NCI-H1694 treated with DMSO at 0.1 percent for 48 hours (cell line): Measurements from ENCODE around the gene TLR6.

Experiments used
- DNase-seq: peaks from one replicate; lab custom pipeline; 2025; lab: John Stamatoyannopoulos, UW

TLR6 gene

DNA sequence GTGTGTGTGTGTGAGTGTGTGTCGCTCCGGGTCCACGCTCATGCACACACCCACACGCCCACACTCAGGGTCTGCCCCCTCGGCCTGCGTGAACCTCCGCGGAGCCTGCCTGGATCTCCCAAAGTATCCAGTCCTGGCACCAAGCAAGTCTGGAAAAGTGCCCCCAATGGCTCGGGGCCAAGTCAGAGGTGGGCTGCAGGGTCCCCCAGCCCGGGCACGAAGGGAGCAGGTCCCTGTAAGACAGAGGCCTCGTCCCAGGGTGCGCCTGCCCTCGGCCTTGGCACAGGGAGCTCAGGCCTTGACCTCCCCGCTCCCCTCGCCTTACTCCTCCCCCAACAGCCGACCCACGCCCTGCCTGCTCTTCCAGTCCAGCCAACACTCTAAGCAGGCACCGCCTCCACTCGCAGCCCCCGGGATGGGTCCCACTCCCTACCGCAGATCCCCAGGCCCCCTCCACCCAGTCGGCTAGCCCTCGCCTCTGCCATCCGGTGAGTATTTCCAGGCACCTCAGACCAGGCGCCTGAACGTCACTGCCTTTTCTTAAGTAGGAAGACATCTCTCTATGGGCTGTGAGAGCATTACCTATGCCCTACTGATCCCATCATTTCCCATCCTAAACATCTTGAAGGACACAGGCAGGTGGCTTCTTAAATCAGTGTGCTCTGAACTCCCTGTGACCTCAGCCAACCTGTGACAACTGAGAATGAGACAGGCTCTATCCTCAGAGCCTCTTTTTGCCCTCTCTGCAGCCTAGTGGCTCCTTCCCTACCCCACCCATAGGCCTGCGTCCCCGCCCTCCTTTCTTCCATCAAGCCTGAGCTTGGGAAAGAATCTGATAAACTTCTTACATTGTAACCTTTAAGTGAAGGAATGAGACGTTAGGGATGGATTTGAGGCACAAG is 11.7 kb upstream of the TLR6 start:
- no peak for DNase-seq

GRCh38 chr4:38867478-38868058 is 11.0 kb upstream of the TLR6 start, which contains the start of gene FAM114A1:
FAM114A1 (plus strand) TSS chr4:38867806; CDS start chr4:38878079, 10,273 bp downstream.
- no peak for DNase-seq

DNA sequence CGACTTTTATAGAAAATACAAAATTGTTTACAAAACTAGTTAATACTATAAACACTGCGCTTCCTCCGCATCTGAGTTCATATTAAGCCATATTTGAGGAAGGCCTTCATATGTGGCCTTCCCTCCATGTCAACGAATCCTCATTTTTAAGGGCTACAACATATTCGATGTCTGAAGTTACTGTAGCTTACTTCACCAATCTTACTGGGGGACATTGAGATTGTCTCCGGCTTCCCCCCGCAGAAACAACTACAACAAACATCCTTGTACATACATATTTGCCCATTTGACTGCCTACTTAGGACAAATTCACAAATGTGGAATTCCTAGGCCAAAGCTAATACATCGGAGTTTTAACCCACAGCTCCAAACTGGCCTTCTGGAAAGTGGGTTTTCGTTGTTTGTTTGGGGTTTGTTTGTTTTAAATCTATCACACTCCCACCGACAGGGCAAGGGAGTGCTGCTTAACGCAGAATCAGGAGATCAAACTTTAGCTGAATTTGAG is 10.4 kb upstream of the TLR6 start:
- DNase-seq: no peak

DNA sequence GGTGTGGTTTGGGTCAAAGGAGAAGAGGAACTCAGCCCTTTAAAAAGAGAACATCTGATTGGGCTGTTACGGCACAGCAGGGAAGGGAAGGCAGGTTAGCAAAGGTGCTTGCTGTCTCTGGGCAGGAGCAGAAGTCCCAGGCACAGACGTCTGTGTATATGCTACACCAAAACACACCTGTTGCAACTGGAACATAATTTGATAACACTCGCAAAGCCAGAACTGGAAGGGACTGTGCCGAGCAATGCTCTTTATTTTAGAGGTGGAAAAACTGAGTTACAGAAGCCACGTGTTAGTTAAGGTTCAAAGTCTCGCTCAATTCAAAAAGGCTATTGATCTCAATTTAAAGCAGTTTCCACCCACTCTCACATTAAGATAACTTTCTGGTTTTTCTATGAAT is 8.8 kb upstream of the TLR6 start:
- DNase-seq: no peak

- no peak for DNase-seq
Measured at GRCh38 chr4:38861791-38862190, 5.2 kb upstream of the TLR6 start.

DNA sequence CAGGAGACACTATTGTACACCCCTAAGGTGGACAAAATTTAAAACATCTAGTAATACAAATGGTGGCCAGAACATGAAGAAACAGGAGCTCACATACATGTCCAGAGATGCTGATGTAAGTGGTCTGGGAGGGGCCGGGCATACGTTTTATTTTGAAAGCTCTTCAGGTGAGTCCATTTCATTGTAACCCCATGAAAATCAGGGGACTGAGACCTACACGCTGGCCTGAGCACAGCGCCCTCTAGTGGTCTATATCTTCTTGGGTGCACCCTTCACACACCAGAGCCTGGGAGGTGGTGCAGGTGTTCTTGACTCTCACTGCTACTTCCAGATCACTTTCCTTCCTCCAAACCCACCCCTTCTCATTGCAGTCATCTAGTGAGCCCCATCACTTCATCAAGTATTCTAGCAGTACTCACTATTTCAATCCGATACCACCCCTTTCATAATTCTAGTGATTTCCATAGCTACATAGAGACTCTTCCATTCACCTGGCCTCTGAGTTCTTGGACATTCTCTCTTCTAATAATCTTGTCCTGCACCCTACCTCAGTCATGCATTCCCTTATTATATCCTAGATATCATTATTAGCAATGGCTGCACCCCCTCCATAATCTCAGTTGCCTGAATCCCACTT is 4.3 kb upstream of the TLR6 start:
- no peak for DNase-seq

GRCh38 chr4:38859501-38859900 is 2.9 kb upstream of the TLR6 start:
- no peak for DNase-seq

- DNase-seq: no peak
Measured at GRCh38 chr4:38858097-38858420, 1.4 kb upstream of the TLR6 start.

DNA sequence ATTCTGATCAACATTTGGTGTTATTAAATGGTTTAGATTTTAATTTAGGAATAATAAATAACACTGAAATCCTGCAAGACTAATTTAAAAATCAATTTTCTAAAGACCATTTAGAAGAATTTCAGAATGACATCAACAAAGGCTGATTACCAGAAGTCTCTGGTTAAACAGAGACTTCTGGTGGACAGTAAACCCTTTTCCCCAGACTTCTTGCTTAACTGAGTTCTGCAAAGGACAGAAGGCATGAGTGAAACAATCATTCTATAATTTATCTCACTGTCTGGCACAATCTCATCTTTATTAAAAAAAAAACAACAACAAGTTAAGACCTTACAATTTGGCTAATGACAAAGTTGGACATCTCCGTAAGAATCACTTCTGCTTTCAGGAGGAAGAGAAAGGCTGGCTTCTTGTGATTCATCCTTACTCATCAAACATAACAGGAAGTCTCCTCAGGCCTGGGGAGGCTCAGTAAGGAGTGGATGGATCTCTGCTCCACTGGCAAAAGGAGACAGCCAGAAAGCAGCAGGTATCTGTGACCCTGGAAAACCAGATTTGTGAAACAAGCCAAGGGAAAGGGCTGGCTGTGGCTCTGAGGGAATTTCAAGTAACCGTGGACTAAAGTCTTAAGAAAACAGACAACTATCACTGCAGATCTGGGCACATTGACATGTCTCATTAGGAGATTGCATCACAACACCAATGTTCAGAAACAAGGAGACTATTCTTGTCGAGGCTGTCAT is 908 bp upstream of the TLR6 start:
- DNase-seq: no peak

GRCh38 chr4:38856046-38856445 is 571 bp downstream of the TLR6 start:
- DNase-seq: no peak

- DNase-seq: no peak
Measured at GRCh38 chr4:38855466-38855865, 1.2 kb downstream of the TLR6 start.

- DNase-seq: no peak
Measured at GRCh38 chr4:38846015-38846414, 10.6 kb downstream of the TLR6 start.

DNA sequence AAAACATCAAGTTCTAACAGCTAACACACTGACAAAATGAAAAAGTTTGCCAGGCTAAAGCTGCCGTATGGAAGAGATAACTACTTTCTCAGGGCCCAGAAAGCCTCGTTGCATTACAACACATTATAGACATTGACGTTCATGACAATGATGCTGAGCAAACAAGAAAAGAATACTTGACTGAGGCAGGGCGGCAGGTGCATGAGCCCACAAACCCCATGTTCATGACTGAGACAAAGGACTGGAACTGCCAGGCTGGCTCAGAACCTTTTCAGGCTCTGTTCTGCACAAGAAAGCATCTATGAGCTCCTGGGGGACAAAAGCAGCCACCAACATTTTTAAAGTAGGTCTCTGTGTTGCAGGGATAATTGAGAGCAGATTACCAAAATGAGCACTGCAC is 13.6 kb downstream of the TLR6 start:
- no peak for DNase-seq

DNA sequence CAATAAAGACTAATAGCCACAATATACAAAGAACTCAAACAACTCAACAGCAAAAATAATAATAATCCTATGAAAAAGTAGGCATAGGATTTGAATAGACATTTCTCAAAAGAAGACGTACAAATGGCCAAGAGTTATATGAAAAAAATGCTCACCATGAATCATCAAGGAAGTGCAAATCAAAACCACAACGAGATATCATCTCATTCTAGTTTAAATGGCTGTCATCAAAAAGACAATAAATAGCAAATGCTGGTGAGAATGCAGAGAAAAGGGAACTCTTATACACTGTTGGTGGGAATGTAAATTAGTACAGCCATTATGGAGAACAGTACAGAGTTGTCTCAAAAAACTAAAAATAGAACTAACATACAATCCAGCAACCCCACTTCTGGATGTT is 18.8 kb downstream of the TLR6 start:
- DNase-seq: no peak

DNA sequence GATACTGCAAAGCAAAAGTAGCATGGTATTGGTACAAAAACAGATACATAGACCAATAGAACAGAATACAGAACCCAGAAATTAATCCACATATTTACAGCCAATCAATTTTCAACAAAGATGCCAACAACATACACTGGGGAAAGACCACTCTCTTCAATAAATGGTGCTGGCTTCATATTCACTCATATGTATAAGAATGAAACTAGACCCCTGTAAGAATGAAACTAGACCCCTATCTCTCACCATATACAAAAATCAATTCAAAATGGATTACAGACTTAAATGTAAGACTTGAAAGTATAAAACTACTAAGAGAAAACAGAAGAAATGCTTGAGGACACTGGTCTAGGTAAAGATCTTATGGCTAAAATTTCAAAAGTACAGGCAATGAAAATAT is 19.3 kb downstream of the TLR6 start:
- DNase-seq: no peak

GRCh38 chr4:38834570-38834969 is 22.0 kb downstream of the TLR6 start:
- no peak for DNase-seq

DNA sequence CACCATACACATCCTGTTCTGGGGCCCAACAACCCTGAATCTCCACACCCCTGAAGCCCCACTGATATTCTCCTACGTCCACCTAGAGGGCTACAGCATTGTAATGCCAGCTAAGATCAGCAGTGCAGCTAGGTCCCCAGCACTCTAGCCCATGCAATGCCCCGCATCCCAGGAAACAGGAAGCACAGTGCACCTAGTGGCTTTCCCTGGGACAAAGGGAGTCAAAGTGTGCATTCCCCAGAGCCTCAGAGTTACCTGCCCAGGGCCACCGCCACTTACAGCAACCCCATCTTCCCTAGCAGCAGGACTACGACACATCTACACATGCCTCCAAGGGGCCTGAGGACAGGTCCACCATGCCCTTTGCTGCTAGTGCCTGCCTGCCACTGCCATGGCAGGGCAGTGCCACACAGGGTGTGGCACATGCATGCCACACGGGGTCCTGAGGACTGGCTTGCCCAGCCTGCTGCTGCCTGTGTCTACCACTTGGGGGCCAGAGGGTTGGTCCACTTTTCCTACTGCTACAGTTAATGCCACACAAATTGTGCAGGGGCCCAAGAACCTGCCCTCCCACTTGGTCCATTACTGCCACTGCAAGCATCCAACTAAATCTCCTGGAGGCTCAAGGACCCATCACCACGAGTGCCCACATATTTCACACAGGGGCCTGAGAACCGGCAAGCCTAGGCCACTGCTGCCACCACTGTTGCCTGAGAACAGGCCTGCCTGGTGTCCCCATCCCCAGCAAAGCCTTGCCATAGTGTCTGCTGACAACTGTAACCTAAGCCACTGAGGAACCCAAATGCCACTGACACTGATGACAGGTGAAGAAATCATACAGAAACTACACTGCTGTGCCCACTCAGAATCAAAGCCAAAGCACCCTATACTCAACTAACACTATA is 23.7 kb downstream of the TLR6 start:
- no peak for DNase-seq

DNA sequence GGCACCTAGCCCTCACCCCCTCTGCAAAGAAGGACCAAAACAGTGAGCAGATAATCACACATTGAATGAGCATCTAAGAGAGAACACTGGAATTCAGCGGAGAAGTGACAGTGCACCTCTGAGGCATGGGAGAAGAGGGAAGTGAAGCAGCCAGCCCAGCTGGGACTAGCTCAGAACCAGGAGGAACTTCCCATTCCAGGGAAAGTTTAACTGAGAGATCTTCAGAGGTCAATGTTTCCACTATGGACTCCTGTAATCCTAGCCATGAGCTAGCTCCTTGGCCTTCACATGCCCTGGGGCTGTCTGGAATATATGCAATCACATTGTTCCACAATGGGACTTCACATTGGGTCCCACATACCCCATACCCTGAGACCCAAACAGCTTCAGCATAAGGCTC is 24.4 kb downstream of the TLR6 start:
- no peak for DNase-seq

- no peak for DNase-seq
Measured at GRCh38 chr4:38831653-38832052, 25.0 kb downstream of the TLR6 start.

- DNase-seq: no peak
Measured at GRCh38 chr4:38829237-38829636, 27.4 kb downstream of the TLR6 start.

DNA sequence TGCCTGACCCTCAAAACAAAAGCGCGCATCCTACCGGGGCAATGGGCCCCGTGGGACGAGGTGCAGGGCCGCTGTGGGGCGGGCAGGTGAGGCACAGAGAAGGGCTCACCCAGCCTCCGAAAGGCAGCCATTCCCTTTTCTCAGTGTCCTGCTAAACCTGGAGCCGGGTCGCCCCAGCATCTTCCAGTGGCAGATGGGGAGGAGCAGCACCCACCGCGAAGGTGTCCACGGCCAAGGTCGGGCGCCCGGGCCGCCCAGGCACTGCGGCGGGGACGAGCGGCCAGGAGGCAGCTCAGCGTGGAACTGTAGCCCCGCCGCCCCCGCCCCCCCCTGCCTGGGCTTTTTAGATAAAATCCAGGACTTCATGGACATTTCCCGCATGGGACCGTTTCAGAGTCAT is 32.9 kb downstream of the TLR6 start:
- DNase-seq: no peak
